Peyer's patch (tissue), 4 donors: ENCODE measurements around the gene UBXN1.

Experiments
- POLR2A ChIP-seq, 2 donors: fragments of 450-650 bp; IDR thresholded peaks; one replicate each; pipeline ENCODE4 v1.5.1; 2017; ENCODE audit warnings: antibody characterized with exemption in 2 of 2, mild to moderate bottlenecking in 2 of 2, moderate library complexity in 2 of 2
- TF ChIP-seq, protein P1 (sequence below), 6 experiments: fragments of 450-650 bp in 4 of 6; fragments of 200-600 bp in 2 of 6; sonication (generic) in 1 of 6; IDR thresholded peaks; one replicate each; pipeline ENCODE4 v1.5.1; 2017 to 2019; ENCODE audit warnings: antibody characterized with exemption in 6 of 6, mild to moderate bottlenecking in 3 of 6, moderate library complexity in 1 of 6

GRCh38 chr11:62724171-62724570 is 45.3 kb upstream of the UBXN1 start:
- TF ChIP-seq, protein P1, sequence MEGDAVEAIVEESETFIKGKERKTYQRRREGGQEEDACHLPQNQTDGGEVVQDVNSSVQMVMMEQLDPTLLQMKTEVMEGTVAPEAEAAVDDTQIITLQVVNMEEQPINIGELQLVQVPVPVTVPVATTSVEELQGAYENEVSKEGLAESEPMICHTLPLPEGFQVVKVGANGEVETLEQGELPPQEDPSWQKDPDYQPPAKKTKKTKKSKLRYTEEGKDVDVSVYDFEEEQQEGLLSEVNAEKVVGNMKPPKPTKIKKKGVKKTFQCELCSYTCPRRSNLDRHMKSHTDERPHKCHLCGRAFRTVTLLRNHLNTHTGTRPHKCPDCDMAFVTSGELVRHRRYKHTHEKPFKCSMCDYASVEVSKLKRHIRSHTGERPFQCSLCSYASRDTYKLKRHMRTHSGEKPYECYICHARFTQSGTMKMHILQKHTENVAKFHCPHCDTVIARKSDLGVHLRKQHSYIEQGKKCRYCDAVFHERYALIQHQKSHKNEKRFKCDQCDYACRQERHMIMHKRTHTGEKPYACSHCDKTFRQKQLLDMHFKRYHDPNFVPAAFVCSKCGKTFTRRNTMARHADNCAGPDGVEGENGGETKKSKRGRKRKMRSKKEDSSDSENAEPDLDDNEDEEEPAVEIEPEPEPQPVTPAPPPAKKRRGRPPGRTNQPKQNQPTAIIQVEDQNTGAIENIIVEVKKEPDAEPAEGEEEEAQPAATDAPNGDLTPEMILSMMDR (IDR thresholded peaks at IDR 0.05), result no peak
- no peak for TF ChIP-seq POLR2A (IDR thresholded peaks at IDR 0.05)
